ENCODE results near the gene AMOTL2. TPM values are rescaled to one million over a fixed set of nuclear protein-coding genes. Genes with fewer than 3 reads are reported as not detected.

AMOTL2 gene
- total RNA-seq, 1 experiment from 2014 or later, result 76.9 TPM

GRCh38 chr3:134397755-134398154, 23.5 kb upstream of the AMOTL2 start (continued):
- TF ChIP-seq ZNF121 (CRISPR knock-in tag; IDR thresholded peaks at IDR 0.05) (no peak), PRDM15 (CRISPR knock-in tag; IDR thresholded peaks at IDR 0.05) (no peak), AR (CRISPR knock-in tag; IDR thresholded peaks at IDR 0.05) (no peak), ZNF138 (CRISPR knock-in tag; conservative IDR thresholded peaks at IDR 0.05) (no peak)

- Mint-ChIP-seq H3K27ac (no peak overlapping the region), H3K4me3 (no peak overlapping the region), H3K36me3 (no peaks in the 10 kb centered on the region; the same call in 1 of the 2 replicates), H3K27me3 (ENCODE audit: low read depth) (peaks cover 13% of the 10 kb centered on the region), H3K4me1 (peaks cover 5% of the 10 kb centered on the region; the same call in 1 of the 2 replicates), H3K9me3 (peaks cover 12% of the 10 kb centered on the region)
- DNase-seq (ENCODE audit: low spot score), result no peak
- ChIA-PET CTCF (no interaction called here), POLR2A (no interaction called here)
- no peak for ATAC-seq
- TF ChIP-seq JAZF1 (CRISPR knock-in tag; IDR thresholded peaks at IDR 0.05) (no peak), ZMAT4 (CRISPR knock-in tag; IDR thresholded peaks at IDR 0.05) (no peak), NFYB (CRISPR knock-in tag; conservative IDR thresholded peaks at IDR 0.05; ENCODE audit: low read depth) (no peak), ZNF263 (CRISPR knock-in tag; IDR thresholded peaks at IDR 0.05; ENCODE audit: low read depth) (no peak), FOXP4 (CRISPR knock-in tag; IDR thresholded peaks at IDR 0.05) (no peak), E2F1 (CRISPR knock-in tag; IDR thresholded peaks at IDR 0.05) (no peak), PRDM15 (CRISPR knock-in tag; IDR thresholded peaks at IDR 0.05) (no peak), ESRRA (CRISPR knock-in tag; IDR thresholded peaks at IDR 0.05; ENCODE audit: borderline replicate concordance) (no peak), SOX15 (CRISPR knock-in tag; IDR thresholded peaks at IDR 0.05) (no peak), ATF2 (CRISPR knock-in tag; IDR thresholded peaks at IDR 0.05; ENCODE audit: borderline replicate concordance, low read depth) (no peak), ZNF138 (CRISPR knock-in tag; conservative IDR thresholded peaks at IDR 0.05) (no peak), IRF2 (CRISPR knock-in tag; IDR thresholded peaks at IDR 0.05; ENCODE audit: borderline replicate concordance, low read depth) (no peak), MYBL2 (CRISPR knock-in tag; IDR thresholded peaks at IDR 0.05) (no peak), TEAD4 (CRISPR knock-in tag; IDR thresholded peaks at IDR 0.05) (no peak), TP53 (CRISPR knock-in tag; IDR thresholded peaks at IDR 0.05) (no peak), SMAD4 (CRISPR knock-in tag; IDR thresholded peaks at IDR 0.05) (no peak), ATF3 (CRISPR knock-in tag; conservative IDR thresholded peaks at IDR 0.05) (no peak)
Observed at GRCh38 chr3:134395103-134395502, 20.9 kb upstream of the AMOTL2 start.

Data from WTC11 (cell line).